A673 (cell line): Measurements from ENCODE around the gene PTHLH. TPM values are rescaled to one million over a fixed set of nuclear protein-coding genes. Genes with fewer than 3 reads are reported as not detected.

Source experiments
- BruUV-seq: library from RNA; stranded (reverse); fragments of 400-500 nt; replicated peaks from 2 replicates; lab custom pipeline; 2021; lab: Mats Ljungman, UMichigan
- CTCF ChIA-PET: fragments of 300-600 bp; sonication (Branson Sonifier 250); formaldehyde crosslinking; loops from one replicate; lab custom pipeline; 2022; ENCODE audit warnings: antibody characterized with exemption; lab: Charles Lee
- POLR2A ChIA-PET: fragments of 300-600 bp; sonication (Branson Sonifier 250); formaldehyde crosslinking; loops from one replicate; lab custom pipeline; 2022; ENCODE audit warnings: antibody characterized with exemption; ENCODE audit not compliant: low non-redundant PET; lab: Charles Lee
- DNase-seq: peaks from one replicate; pipeline ENCODE4 v3.0.0-alpha.2; 2015; ENCODE audit warnings: low spot score
- H3K27ac ChIP-seq: fragments of 200-600 bp; sonication (generic); 2 replicates; pipeline ENCODE4 v1.5.1; 2016; ENCODE audit warnings: mixed run types, low read depth, mild to moderate bottlenecking, mixed read lengths, antibody characterized with exemption, low read length; ENCODE audit not compliant: poor library complexity, severe bottlenecking
- H3K27me3 ChIP-seq: fragments of 200-600 bp; sonication (generic); replicated peaks from 2 replicates; pipeline ENCODE4 v1.6.1; 2017; ENCODE audit warnings: mixed run types, low read depth, mild to moderate bottlenecking, mixed read lengths, antibody characterized with exemption, low read length; ENCODE audit not compliant: insufficient read depth, poor library complexity
- H3K36me3 ChIP-seq: fragments of 200-600 bp; sonication (generic); 2 replicates; pipeline ENCODE4 v1.6.1; 2016; ENCODE audit warnings: mixed run types, mild to moderate bottlenecking, mixed read lengths, antibody characterized with exemption, low read length; ENCODE audit not compliant: insufficient read depth, poor library complexity, severe bottlenecking
- H3K4me1 ChIP-seq: fragments of 200-600 bp; sonication (generic); 2 replicates; pipeline ENCODE4 v1.6.1; 2017; ENCODE audit warnings: mixed run types, mild to moderate bottlenecking, mixed read lengths, antibody characterized with exemption, low read length; ENCODE audit not compliant: insufficient read depth, poor library complexity, severe bottlenecking
- H3K4me3 ChIP-seq: fragments of 200-600 bp; sonication (generic); 2 replicates; pipeline ENCODE4 v1.5.1; 2016; ENCODE audit warnings: low read depth, mixed run types, mild to moderate bottlenecking, mixed read lengths, low read length; ENCODE audit not compliant: poor library complexity, severe bottlenecking
- H3K9me3 ChIP-seq: fragments of 200-600 bp; sonication (generic); 2 replicates; pipeline ENCODE4 v1.6.1; 2016; ENCODE audit warnings: mixed run types, low read depth, mild to moderate bottlenecking, mixed read lengths, antibody characterized with exemption, low read length; ENCODE audit not compliant: poor library complexity, severe bottlenecking
- EZH2 ChIP-seq: fragments of 200-600 bp; sonication (generic); IDR thresholded peaks from 2 replicates; pipeline ENCODE4 v1.6.1; 2017; ENCODE audit warnings: borderline replicate concordance, low read depth, mild to moderate bottlenecking, mixed read lengths, antibody characterized with exemption, low read length; ENCODE audit not compliant: poor library complexity, severe bottlenecking
- intact Hi-C: fragments of 100-400 bp; cut with micrococcal nuclease; formaldehyde crosslinking; loops from one replicate; pipeline ENCODE4 v1.10.0; 2022; ENCODE audit not compliant: unreplicated experiment
- total RNA-seq: library from RNA; stranded (reverse); gene quantifications from 2 replicates; pipeline ENCODE4 v1.2.3, GENCODE V29; 2021
- TF ChIP-seq, protein P1 (sequence below): fragments of 300-800, 200-600 bp; sonication (generic); conservative IDR thresholded peaks from 2 replicates; pipeline ENCODE4 v1.5.1; 2017; ENCODE audit warnings: low read depth, mild to moderate bottlenecking, antibody characterized with exemption, low read length, moderate library complexity, mixed read lengths

PTHLH gene
- total RNA-seq, 1 experiment from 2014 or later = 2.4 TPM

DNA sequence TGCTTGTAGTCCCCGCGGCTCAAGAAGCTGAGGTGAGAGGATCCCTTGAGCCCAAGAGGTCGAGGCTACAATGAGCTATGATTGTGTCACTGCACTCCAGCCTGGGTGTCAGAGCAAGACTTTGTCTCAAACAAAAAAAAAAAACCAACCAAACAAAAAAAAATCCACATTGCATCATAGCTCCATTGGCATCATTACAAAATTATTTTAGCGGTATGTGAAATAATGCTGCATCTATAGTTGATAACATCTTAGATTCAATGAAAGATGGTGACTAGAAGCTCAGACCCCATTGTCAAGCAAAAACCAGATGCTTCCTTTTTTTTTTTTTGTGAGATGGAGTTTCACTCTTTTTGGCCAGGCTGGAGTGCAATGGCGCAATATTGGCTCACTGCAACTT lies 14.8 kb upstream of the PTHLH start:
- ChIA-PET POLR2A (no interaction called here), CTCF (no interaction called here)
- H3K27ac ChIP-seq = no peak overlapping the region
- DNase-seq = no peak
- no peaks in the 10 kb centered on the region for H3K36me3 ChIP-seq
- H3K4me1 ChIP-seq = no peaks in the 10 kb centered on the region
- TF ChIP-seq, protein P1, sequence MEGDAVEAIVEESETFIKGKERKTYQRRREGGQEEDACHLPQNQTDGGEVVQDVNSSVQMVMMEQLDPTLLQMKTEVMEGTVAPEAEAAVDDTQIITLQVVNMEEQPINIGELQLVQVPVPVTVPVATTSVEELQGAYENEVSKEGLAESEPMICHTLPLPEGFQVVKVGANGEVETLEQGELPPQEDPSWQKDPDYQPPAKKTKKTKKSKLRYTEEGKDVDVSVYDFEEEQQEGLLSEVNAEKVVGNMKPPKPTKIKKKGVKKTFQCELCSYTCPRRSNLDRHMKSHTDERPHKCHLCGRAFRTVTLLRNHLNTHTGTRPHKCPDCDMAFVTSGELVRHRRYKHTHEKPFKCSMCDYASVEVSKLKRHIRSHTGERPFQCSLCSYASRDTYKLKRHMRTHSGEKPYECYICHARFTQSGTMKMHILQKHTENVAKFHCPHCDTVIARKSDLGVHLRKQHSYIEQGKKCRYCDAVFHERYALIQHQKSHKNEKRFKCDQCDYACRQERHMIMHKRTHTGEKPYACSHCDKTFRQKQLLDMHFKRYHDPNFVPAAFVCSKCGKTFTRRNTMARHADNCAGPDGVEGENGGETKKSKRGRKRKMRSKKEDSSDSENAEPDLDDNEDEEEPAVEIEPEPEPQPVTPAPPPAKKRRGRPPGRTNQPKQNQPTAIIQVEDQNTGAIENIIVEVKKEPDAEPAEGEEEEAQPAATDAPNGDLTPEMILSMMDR = no peak
- no peak for TF ChIP-seq EZH2
- H3K4me3 ChIP-seq = no peak overlapping the region
- no TSS peak for BruUV-seq
- peaks cover 7% of the 10 kb centered on the region for H3K9me3 ChIP-seq
- intact Hi-C loops = no loop called here
- no peaks in the 10 kb centered on the region for H3K27me3 ChIP-seq

- ChIA-PET POLR2A (no interaction called here), CTCF (no interaction called here)
- Histone ChIP-seq H3K27ac (no peak overlapping the region), H3K4me1 (no peaks in the 10 kb centered on the region), H3K9me3 (no peaks in the 10 kb centered on the region), H3K27me3 (no peaks in the 10 kb centered on the region), H3K4me3 (no peak overlapping the region), H3K36me3 (no peaks in the 10 kb centered on the region)
- no peak for DNase-seq
- no peak for TF ChIP-seq EZH2
- TF ChIP-seq, protein P1 = no peak
- BruUV-seq = no TSS peak
- intact Hi-C loops = no loop called here
These were observed 11.7 kb upstream of the PTHLH start for GRCh38 chr12:27984275-27984674.

- no TSS peak for BruUV-seq
- Histone ChIP-seq H3K27ac (no peak overlapping the region), H3K36me3 (no peaks in the 10 kb centered on the region), H3K4me3 (no peak overlapping the region), H3K27me3 (peaks cover under 1% of the 10 kb centered on the region), H3K4me1 (no peaks in the 10 kb centered on the region), H3K9me3 (no peaks in the 10 kb centered on the region)
- CTCF ChIA-PET = no interaction called here
- POLR2A ChIA-PET = no interaction called here
- no peak for DNase-seq
- intact Hi-C loops = no loop called here
- TF ChIP-seq, protein P1 = no peak
- no peak for TF ChIP-seq EZH2
These were observed 10.4 kb upstream of the PTHLH start for GRCh38 chr12:27982951-27983350.
